SK-N-SH (cell line): ENCODE measurements around the gene CEP131. TPM values are rescaled to one million over a fixed set of nuclear protein-coding genes. Genes with fewer than 3 reads are reported as not detected.

ENCODE experiments used
- polyA plus RNA-seq, 3 experiments: library from polyadenylated mRNA; depleted of rRNA; stranded (reverse); fragments of >200 nt; gene quantifications; 2 replicates each; pipeline ENCODE4 v1.2.3, GENCODE V29; 2012

The CEP131 gene
- polyA plus RNA-seq, 1 of the 3 experiments (the other 2 are of a cell fraction) = 34.8 TPM

Other genes starting within 250 kb of the CEP131 start
- gene CHMP6, start 231.1 kb downstream of the CEP131 start, polyA plus RNA-seq (2012; rRNA removed) = 44.1 and 44.3 TPM in 2 replicates
- gene BAIAP2, start 187.8 kb downstream of the CEP131 start, polyA plus RNA-seq (2012; rRNA removed) = 15.5 and 19.8 TPM in 2 replicates
- not detected in 2 replicates for gene PVALEF, start 57.5 kb downstream of the CEP131 start, polyA plus RNA-seq (2012; rRNA removed)
- gene AATK, start 56.7 kb downstream of the CEP131 start, polyA plus RNA-seq (2012; rRNA removed) = 0.19 and 0.51 TPM in 2 replicates
- 35.3 and 36.1 TPM in 2 replicates for gene TEPSIN, start 16.1 kb upstream of the CEP131 start, polyA plus RNA-seq (2012; rRNA removed)
- 194 and 229 TPM in 2 replicates for gene NDUFAF8, start 16.4 kb upstream of the CEP131 start, polyA plus RNA-seq (2012; rRNA removed)
- gene SLC38A10, start 72.3 kb upstream of the CEP131 start, polyA plus RNA-seq (2012; rRNA removed) = 64.3 and 82.2 TPM in 2 replicates
- gene BAHCC1, start 172.5 kb upstream of the CEP131 start, polyA plus RNA-seq (2012; rRNA removed) = 3.6 and 6.4 TPM in 2 replicates